Inferior parietal cortex (tissue), 1 donor: ENCODE measurements around the gene TMEM231.
"Not testable (repeated sequence)": the region's sequence is repeated elsewhere in the genome, so short reads cannot be mapped to it uniquely, and the experiment has no call there.

ENCODE experiments used
- DNase-seq: peaks from one replicate; pipeline ENCODE4 v3.0.0-alpha.2; 2016; ENCODE audit errors: extremely low spot score

TMEM231 gene

DNA sequence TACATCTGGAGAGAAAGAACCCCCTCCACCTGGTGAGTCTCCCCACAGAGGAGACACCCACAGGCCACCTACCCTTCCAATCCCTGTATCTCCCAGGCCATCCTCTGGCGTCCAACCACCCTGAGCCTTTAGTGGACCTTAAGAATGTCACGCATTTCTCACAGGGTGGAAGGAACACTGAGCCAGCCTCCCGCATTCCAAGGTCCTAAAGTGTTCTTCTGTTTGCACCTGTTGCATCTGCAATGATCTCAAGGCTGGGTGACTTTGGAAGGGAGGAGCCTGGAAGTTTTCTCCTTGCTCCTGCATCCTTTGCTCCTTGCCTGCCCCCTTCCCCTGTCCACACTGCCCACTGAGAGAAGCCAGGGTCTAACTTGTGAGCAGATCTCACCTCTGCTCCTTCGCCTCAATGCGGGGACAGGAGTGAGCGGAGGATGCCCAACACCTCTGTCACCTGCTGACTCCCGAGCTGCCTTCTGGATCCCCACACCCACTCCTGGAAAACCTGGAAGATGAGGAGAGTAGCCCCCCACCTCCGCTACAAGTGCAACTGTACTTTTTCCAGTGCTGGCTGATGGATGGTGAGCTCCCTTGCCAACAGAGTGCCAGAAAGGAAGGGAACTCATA lies 23.8 kb downstream of the TMEM231 start:
- DNase-seq: no peak

DNA sequence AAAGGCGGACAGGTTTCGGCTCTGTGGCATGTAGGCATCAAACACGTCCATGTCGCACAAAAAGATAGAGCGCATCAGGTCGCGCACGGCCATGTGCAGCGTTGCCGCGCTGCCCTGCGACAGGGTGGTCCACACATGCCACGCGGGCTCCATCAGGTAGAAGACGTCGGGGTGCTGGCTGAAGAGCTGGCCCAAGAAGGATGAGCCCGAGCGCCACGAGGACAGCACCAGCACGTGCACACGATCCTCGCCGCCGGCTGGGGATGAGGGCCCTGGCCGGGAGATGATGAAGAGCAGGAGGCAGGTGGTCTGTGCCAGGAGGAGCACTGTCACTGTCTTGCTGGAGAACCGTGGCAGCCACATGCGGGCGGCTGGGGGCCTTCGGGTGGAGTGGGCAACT lies 26.1 kb downstream of the TMEM231 start:
- DNase-seq: no peak

DNA sequence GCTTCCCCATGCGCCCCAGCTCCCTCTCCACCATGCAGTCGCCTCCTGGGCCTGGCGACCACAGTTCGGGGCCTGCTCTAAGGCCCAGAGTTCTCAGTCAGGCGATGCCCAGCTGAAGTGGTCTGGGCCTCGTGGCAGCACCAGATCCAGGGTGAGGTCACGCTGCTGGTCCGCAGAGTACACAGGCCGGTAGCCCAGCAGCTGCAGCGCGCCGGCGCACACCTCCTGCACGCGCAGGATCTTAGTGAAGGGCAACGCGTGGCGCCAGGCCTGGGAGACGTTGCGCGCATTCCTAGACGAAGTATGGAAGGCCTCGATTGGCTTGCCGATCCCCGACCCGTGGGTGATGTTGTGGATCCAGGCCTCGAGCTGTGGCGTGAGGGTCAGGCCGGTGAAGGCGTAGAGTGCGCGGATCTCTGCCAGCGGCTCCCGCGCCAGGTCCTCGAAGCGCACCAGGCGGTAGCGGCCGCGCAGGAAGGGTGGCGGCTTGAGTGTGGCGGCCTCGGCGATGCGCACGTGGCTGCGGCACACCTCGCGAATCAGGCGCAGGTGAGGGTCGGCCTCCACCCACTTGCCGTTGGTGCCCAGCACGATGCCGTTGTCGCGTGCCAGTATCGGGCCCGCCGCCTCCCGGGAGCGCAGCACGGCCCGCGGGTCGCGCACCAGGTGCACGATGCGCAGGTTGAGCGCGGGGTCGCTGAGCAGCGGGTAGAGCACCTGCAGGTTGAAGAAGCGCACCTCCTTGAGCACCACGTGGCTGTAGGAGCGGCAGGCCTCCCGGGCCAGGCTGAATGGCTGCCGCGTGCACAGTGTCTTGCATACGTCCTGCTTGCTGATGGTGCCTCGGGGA lies 26.8 kb downstream of the TMEM231 start:
- no peak for DNase-seq

DNA sequence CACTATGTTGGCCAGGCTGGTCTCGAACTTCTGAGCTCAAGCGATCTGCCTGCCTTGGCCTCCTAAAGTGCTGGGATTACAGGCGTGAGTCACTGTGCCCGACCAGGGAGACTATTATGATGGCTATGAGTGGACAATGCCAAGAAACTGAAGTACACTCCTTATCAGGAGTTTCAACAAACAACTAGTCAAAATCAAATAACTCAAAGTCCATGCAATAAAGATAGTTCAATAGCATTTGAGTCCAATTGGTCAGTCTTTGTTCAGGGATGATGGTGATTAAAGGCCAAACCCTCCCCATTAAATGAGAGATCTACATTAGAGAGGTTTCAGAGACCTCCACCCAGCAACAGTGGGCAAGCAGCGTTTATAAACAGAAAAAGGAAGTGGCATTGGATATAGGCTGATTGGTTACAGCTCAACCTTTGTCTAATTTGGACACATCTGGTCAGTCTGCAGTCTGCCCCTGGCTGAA lies 28.2 kb downstream of the TMEM231 start:
- no peak for DNase-seq

DNA sequence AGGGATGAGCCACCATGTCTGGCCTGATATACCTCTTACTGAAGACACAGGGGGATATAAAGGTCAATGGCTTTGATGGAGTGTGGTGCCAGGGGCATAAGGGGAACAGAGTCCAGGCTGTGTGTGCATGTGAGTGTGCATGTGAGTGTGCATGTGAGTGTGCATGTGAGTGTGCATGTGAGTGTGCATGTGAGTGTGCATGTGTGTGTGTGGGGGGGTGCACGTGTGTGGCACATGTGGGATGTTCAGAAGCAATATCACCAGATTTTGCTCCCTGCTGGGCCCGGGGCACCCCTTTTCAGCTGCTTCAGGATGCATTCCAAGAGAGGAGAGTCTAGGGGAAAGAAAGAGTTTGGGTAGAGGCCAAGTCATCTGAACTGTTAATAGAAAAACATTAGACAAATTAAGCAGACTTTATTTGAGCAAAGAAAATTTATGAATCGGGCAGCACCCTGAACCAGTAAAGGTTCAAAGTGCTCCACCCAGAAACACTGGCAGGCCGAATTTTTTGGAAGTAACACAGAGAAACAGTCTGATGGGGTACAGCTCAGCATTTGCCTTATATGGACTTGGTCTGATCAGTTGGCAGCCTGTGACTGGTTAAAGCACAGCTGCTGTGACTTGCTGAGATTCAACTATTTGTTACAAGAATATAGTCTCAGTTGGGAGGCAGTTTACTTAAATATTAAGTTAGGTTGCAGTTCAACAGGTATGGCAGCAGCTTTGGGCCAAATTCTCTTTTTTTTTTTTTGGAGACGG lies 29.8 kb downstream of the TMEM231 start:
- no peak for DNase-seq

DNA sequence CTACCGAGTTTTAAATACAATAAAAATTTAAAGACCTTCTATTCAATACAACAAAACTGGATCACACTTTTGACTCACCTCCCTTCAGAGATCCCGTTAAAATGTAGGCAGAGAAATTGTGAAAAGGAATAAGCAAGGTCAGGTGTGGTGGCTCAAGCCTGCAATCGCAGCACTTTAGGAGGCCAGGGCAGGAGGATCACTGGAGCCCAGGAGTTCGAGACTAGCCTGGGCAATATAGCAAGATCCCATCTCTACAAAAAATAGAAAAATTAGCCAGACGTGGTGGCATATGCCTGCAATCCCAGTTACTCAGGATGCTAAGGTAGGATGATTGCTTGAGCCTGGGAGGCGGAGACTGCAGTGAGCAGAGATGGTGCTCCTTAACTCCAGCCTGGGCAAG lies 36.9 kb downstream of the TMEM231 start:
- no peak for DNase-seq

DNA sequence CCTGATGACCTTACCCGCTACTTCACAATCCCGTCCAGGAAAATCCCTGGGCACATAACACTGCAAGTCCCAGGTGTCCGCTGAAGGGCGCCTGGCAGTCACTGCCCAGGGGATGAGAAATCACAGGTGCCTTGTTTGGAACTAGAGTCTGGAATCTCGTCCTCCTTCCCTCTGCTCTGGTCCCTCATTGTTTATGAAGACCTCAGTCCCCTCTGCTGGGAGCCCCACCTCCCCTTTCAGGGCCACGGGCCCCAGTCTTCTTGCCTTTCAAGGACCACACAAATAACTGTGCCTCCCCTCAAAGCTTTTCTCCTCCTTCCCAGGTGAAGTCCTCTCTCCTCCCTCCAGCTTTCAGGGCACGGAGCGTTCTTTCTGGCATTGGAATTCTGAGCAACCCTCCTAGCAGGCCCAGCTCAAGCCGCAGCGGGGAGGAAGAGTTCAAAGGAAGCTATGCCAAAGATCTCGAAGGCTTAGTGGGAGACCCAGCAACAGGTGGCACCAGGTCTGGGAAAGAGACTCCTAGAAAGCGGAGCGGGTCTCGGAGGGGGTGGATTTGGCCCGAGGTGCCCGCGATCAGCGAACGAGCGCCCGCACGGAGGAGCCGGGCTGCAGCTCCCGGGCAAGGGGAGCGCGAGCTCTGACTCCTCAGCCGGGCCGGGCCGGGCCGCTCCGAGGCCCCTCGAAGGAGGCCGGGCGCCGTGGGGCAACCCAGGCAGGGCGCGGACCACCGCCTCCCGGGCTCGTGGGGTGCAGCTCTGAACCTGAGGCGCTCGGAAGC lies 39.7 kb downstream of the TMEM231 start:
- not testable (repeated sequence) for DNase-seq

DNA sequence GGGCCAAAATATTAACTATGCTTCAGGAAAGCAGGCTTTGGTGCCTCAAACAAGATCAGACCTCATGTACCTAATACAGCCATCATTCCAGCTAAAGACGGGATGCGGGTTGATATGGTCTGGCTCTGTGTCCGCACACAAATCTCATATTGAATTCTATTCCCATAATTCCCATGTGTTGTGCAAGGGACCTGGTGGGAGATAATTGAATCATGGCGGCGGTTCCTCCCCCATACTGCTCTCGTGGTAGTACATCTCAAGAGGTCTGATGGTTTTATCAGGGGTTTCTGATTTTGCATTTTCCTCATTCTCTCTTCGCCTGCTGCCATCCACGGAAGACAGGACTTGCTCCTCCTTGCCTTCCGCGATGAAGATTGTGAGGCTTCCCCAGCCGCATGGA lies 41.8 kb downstream of the TMEM231 start:
- no peak for DNase-seq

DNA sequence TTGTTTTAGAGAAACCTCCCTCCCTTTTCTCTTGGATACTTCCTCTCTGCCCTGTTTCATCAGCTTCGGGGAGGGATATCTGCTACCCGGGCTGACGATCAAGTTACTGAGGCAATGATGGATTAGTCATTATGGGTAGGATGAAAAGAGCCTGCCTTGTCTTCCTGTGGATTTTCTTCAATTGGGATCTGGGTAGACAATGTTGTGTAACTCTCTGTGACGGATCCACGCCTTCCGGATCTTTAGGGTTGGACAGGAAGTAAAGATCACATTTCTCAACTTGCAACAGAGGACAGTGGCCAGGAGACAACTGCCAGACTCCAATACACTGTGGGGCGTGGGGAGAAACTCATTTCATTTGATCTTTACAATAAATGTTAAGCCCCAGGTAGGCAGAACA lies 49.5 kb downstream of the TMEM231 start:
- no peak for DNase-seq

DNA sequence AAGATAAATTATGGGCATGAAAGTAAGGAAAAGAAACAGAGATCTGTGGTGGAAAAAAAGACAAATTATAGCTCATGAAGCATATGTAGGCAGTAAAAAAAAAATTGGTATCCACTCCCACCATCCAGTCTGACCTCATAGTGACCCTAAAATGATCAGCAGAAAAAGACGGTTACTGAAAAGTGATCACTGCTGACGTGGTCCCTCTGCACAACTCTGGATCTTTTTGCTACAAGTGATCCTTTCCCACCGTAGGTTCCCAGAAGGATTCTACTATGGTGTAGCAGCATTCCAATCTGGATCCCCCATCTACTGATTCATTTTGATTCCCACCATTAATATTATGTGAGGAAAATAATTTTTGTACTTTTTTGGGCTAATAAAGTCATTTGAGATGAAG lies 49.9 kb downstream of the TMEM231 start:
- DNase-seq: no peak

DNA sequence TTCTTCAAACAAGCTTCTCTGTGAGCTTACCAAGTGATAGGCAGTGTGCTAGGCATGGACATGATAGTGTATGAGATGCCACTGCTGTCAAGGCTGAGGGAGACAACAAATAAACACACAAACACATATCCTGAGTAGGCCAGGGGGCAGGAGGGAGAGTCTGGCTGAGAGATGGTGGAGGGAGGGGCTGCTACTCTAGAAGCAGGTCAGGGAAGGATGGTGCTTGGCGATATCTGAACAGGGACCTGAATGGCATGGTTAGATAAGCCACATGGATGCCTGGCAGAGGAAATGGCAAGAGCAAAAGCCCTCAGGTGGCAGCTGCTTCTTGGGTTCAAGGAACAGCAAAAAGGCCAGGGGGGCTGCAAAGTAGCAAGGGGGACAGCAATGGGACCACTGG lies 52.3 kb downstream of the TMEM231 start:
- DNase-seq: no peak

DNA sequence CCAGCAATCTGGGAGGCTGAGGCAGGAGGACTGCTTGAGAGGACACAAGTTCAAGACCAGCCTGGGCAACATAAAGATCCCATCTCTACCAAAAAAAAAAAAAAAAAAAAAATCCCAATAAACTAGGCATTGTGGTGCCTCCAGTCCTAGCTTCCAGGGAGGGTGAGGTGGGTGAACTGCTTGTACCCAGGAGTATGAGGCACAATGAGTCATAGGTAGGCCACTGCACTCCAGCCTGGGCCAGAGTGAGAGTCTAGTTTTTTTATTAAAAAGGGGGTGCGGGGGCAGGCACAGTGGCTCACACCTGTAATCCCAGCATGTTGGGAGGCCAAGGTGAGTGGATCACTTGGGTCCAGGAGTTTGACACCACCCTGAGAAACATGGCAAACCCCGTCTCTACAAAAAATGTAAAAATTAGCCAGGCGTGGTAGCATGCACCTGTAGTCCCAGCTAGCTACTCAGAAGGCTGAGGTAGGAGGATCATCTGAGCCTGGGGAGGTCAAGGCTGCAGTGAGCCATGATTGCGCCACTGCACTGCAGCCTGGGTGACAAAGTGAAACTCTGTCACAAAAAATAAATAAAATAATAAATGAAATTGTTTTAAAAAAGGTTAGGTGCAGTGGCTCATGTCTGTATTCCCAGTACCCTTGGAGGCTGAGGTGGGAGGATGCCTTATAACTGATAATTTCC lies 53.0 kb downstream of the TMEM231 start:
- DNase-seq: no peak

DNA sequence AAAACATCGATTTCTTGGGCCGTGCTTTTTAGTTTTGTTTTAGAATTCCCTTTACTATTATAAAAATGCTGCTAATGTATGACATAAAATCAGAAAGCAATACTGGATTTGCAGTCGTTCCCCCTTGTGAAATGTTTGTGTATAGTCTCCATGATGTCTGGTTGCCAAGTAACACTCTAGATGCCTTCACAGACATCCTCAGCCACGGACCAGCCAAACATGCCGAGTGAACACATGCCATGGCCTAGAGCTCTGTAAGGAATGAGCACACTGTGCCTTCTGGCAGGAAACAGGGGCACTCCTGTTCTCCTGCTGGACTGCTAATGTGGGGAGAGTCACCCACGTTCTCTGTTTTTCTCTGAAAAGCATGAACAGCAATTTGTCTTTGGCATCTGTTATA lies 54.2 kb downstream of the TMEM231 start:
- not testable (repeated sequence) for DNase-seq

DNA sequence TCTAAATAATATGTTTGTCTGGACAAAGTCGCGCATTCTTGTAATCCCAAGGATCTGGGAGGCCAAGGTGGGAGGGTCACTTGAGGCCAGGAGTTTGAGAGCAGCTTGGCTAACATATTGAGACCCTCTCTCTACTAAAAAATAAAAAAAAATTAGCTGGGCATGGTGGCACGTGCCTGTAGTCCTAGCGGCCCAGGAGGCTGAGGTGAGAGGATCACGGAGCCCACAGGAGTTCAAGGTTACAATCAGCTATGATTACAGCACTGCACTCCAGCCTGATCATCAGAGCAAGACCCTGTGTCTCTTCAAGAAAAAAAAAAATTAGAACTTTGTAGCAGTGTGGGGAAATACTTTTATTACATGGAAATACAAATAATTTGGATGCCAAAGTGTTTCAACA lies 54.7 kb downstream of the TMEM231 start:
- no peak for DNase-seq

DNA sequence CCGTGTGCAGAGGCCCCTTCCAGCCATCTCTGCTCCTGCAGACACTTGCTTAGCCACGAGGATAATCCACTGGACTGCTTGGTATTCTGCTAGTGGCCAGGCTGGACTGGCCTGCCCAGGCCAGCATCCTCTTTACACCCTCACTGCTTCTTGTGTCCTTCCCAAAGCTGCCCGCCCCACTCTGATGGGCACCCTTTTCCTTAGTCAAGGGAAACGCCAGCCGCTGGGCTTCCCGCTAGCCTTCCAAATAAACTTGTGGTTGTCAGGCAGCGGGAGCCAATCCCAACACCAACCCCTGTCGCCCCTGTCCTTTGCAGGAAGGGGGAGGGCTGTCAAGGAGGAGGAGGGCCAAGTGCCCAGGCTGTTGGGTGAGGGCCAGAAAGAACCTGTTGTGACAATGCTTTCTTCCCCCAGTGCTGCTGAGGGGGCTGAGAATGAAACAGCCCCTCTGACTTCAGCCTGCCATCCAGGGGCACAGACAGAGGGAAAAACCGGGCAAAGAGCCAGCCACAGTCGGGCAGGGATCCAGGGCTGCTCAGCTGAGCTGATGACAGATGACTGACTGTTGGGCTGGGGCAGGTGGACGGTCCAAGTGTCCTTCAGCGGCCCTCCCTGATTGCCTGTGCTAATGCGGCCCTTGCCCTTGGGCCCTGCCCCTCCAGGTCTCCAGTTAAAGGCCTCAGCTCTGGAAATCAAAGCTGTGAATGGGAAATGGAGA lies 57.3 kb downstream of the TMEM231 start:
- peak; percentile 57 for DNase-seq

DNA sequence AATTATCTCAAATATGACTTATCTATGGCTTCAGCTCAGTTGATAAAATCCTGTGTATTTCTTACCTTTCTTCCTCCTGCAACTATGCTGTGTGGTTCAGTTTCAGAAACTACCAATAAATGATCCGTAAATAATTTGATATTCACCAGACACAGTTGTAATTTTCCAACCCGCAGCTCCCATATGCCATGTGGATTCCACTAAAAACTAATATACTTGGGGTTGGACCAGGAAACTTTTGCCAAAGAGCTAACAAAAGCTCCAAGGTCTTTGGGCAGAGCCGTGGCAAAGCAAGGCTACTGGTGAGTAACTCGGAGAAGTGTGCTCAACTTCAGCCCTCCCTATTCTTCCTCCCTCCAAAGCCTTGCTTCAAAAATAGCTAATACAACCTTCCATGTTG lies 58.5 kb downstream of the TMEM231 start:
- DNase-seq: no peak

DNA sequence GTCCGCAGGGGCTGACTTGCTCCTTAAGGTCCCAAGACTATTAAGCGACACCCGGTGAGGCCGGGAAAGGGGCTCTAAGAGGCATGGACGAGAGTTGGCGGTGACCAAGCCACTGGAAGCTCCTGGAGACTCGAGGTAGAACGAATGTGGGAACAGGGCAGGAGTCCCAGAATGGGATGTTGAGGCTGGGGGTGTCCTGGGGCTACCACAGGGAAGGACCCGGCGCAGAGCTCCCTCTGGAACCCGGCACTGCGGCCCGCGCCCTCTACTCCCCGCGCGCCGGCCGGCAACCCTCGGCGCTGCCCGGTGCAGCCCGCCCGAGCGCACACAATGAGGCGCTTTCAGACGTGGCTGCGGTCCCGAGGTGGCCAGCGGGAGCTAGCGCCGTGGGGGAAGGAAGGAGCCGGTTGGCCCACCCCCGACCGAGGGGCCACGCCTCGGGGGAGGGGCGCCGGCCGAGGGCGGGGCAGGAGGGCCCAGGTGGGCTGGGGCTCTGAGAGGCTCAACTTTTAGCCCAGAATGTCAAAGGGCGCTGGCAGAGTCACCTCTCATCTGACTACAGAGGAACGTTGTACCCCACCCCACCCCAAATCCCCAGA lies 60.9 kb downstream of the TMEM231 start, which contains the start of gene CHST6:
Gene CHST6 (minus strand): TSS at position 366 of the 599 bp plus-strand sequence. CDS start 15,613 bp downstream, outside the sequence.
- peak; percentile 59 for DNase-seq

DNA sequence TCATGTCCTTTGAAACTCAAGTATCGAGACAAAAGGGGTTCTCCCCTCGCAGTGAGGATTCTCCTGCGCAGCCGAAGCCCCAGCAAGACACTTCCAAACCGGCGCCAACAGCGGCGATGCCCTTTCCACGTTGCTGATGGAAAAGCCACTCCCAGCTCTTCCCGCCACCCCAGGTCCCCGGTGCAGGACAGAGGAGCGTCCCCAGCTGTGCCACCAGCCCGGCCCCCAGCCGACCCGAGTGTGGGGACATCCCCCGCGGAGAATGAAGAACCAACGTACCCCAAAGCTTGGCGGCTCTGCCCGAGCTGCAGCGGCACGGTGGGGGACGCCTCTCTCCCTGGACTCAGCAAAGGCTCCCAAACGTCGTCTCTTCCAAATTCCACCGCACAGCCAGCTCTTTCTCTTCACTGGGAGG lies 61.4 kb downstream of the TMEM231 start:
- no peak for DNase-seq

DNA sequence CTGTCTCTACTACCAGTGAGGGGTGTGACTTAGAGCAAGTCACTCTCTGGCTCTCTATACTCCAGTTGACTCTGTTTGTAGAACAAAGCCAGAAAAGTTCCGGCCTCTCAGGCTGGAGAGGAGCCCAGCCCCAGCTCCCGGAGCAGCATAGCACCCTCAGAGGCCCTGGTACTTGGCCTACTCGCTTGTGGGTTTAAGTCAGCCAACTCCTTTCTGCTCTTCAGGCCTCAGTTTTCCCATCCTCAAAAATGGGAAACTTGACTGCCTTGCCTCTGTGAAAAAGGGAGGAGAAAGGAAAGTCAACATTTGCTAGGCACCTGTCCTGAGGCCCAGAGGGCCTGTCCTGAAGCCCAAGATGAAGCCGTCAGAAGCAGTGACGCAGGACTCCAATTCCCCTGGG lies 61.9 kb downstream of the TMEM231 start:
- no peak for DNase-seq

DNA sequence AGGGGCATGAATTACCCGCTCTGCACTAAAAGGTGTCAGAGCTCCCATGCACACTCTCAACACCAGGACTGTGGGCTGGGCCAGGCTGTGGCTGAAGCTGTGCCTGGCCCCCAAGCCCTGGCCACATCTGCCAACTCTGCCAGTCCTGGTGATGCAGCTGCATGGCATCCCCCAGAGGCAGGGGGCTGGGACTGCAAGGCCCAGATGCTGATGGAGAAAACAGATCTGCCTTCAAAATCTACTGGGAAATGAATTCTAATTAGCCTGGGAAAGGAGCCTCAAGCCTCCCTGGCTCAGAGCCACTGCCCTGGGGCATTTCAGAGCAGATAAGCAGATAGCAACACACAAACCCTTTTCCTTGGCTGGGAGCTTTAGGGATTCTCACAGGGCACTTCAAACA lies 64.2 kb downstream of the TMEM231 start:
- peak; percentile 55 for DNase-seq
